CD4-positive, alpha-beta memory T cell (primary cell): ENCODE measurements around the gene ZBTB38. TPM values are rescaled to one million over a fixed set of nuclear protein-coding genes. Genes with fewer than 3 reads are reported as not detected.

Experiments
- CTCF ChIA-PET: fragments of 350-600 bp; sonication (Branson Sonifier 250); formaldehyde crosslinking; loops from one replicate; lab custom pipeline; 2021; ENCODE audit warnings: inconsistent platforms; ENCODE audit not compliant: partially characterized antibody; lab: Charles Lee
- POLR2A ChIA-PET: fragments of 350-600 bp; sonication (Branson Sonifier 250); formaldehyde crosslinking; loops from one replicate; lab custom pipeline; 2021; ENCODE audit not compliant: partially characterized antibody; lab: Charles Lee
- DNase-seq, 5 donors: peaks; one replicate each; pipeline versions ENCODE4 v3.0.0 to v3.0.0-alpha.2; 2020 to 2022; ENCODE audit warnings: mixed read lengths in 1 of 5
- H3K27ac ChIP-seq: one replicate; pipeline ENCODE4 v1.7.0; 2013; ENCODE audit warnings: low read depth, low read length
- H3K27me3 ChIP-seq: 2 replicates; pipeline ENCODE4 v1.7.0; 2013; ENCODE audit warnings: mild to moderate bottlenecking, low read length, moderate library complexity; ENCODE audit not compliant: insufficient read depth
- H3K36me3 ChIP-seq: 2 replicates; pipeline ENCODE4 v1.7.0; 2013; ENCODE audit warnings: mild to moderate bottlenecking, low read length, moderate library complexity; ENCODE audit not compliant: insufficient read depth
- H3K4me1 ChIP-seq: 2 replicates; pipeline ENCODE4 v1.7.0; 2013; ENCODE audit warnings: mild to moderate bottlenecking, low read length, moderate library complexity; ENCODE audit not compliant: insufficient read depth
- H3K4me3 ChIP-seq, 2 donors: one replicate each; pipeline ENCODE4 v1.7.0; 2013; ENCODE audit warnings: low read length in 2 of 2, mild to moderate bottlenecking in 1 of 2
- H3K9me3 ChIP-seq, 2 donors: one replicate each; pipeline ENCODE4 v1.7.0; 2013; ENCODE audit warnings: low read length in 2 of 2, control low read depth in 1 of 2; ENCODE audit not compliant: control insufficient read depth in 1 of 2
- H3K27ac Mint-ChIP-seq, 7 donors: one replicate each; pipeline ENCODE4 v1.8.0; 2020 to 2021; ENCODE audit warnings: mixed read lengths in 7 of 7, mild to moderate bottlenecking in 6 of 7, inconsistent platforms in 3 of 7, moderate library complexity in 3 of 7
- H3K27me3 Mint-ChIP-seq, 2 donors: one replicate each; pipeline ENCODE4 v1.8.0; 2020 to 2021; ENCODE audit warnings: mixed read lengths in 2 of 2
- H3K36me3 Mint-ChIP-seq, 2 donors: one replicate each; pipeline ENCODE4 v1.8.0; 2020 to 2021; ENCODE audit warnings: mixed read lengths in 2 of 2, inconsistent platforms in 1 of 2, mild to moderate bottlenecking in 1 of 2
- H3K4me1 Mint-ChIP-seq, 4 donors: one replicate each; pipeline ENCODE4 v1.8.0; 2020 to 2021; ENCODE audit warnings: mixed read lengths in 4 of 4, mild to moderate bottlenecking in 1 of 4
- H3K4me3 Mint-ChIP-seq, 8 donors: one replicate each; pipeline ENCODE4 v1.8.0; 2020 to 2021; ENCODE audit warnings: mixed read lengths in 8 of 8, mild to moderate bottlenecking in 7 of 8, moderate library complexity in 6 of 8, inconsistent platforms in 3 of 8
- H3K9me3 Mint-ChIP-seq, 8 donors: one replicate each; pipeline ENCODE4 v1.8.0; 2020 to 2021; ENCODE audit warnings: mixed read lengths in 8 of 8, mild to moderate bottlenecking in 5 of 8, inconsistent platforms in 3 of 8, moderate library complexity in 1 of 8
- intact Hi-C: fragments of 100-400 bp; cut with micrococcal nuclease; formaldehyde crosslinking; loops from one replicate; pipeline ENCODE4 v1.15.1; 2023
- polyA plus RNA-seq, 2 donors: library from polyadenylated mRNA; unstranded; fragments of 300-500 nt; fragmentation: Illumina TruSeq; gene quantifications; one replicate each; pipeline ENCODE4 v1.2.3, GENCODE V29; 2021
- total RNA-seq, 2 experiments: library from RNA; stranded (reverse); gene quantifications; one replicate each; pipeline ENCODE4 v1.2.3, GENCODE V29; 2021

The ZBTB38 gene
- total and polyA plus RNA-seq, 4 experiments from 2014 or later: 44.1 to 103 (median 87.2) TPM

- ChIA-PET POLR2A (no interaction called here), CTCF (interaction anchor here (0.9 to 1.2 kb wide), 3 partner anchors 24 to 128 kb away, joined by 3 to 4 read pairs (median 4); no protein-coding TSS in a partner anchor)
- Histone ChIP-seq H3K4me3 (no peak overlapping the region), H3K4me1 (peaks cover 3% of the 10 kb centered on the region), H3K27ac (no peak overlapping the region), H3K36me3 (no peaks in the 10 kb centered on the region), H3K9me3 (no peaks in the 10 kb centered on the region), H3K27me3 (no peaks in the 10 kb centered on the region)
- Mint-ChIP-seq H3K27ac (no peak overlapping the region), H3K9me3 (no peaks in the 10 kb centered on the region), H3K36me3 (no peaks in the 10 kb centered on the region), H3K27me3 (peaks cover 3% of the 10 kb centered on the region in 2 donors), H3K4me3 (no peak overlapping the region), H3K4me1 (peaks cover 2 to 6% (median 4%) of the 10 kb centered on the region in 4 donors)
- no peak for DNase-seq
- intact Hi-C loops: no loop called here
These were observed 41.7 kb upstream of the ZBTB38 start for GRCh38 chr3:141326626-141327025.

GRCh38 chr3:141328286-141329166 lies 39.8 kb upstream of the ZBTB38 start:
- H3K36me3 ChIP-seq: no peaks in the 10 kb centered on the region
- DNase-seq: no peak
- peaks cover 0 to 2% (median 0%) of the 10 kb centered on the region in 8 donors for H3K9me3 Mint-ChIP-seq
- H3K4me3 ChIP-seq: no peak overlapping the region
- no peaks in the 10 kb centered on the region for H3K36me3 Mint-ChIP-seq
- peaks cover 0 to 2% (median 0%) of the 10 kb centered on the region in 4 donors for H3K4me1 Mint-ChIP-seq
- no peaks in the 10 kb centered on the region for H3K9me3 ChIP-seq
- H3K27me3 ChIP-seq: no peaks in the 10 kb centered on the region
- no peaks in the 10 kb centered on the region for H3K4me1 ChIP-seq
- H3K27me3 Mint-ChIP-seq: peaks cover 7% of the 10 kb centered on the region in 2 donors
- intact Hi-C loops: no loop called here
- POLR2A ChIA-PET: interaction anchor here (1.0 kb wide), 1 partner anchor 17 kb away, joined by 4 read pairs; no protein-coding TSS in a partner anchor
- no peak overlapping the region for H3K27ac ChIP-seq
- CTCF ChIA-PET: interaction anchor here (1.0 kb wide), 1 partner anchor 17 kb away, joined by 3 read pairs; no protein-coding TSS in a partner anchor
- no peak overlapping the region for H3K4me3 Mint-ChIP-seq
- H3K27ac Mint-ChIP-seq: peak overlapping the region in 2 of 7 donors; percentile 9 to 45

GRCh38 chr3:141330235-141330634 lies 38.1 kb upstream of the ZBTB38 start:
- DNase-seq: no peak
- H3K36me3 Mint-ChIP-seq: no peaks in the 10 kb centered on the region
- intact Hi-C loops: no loop called here
- POLR2A ChIA-PET: no interaction called here
- Histone ChIP-seq H3K27ac (no peak overlapping the region), H3K36me3 (no peaks in the 10 kb centered on the region), H3K4me3 (no peak overlapping the region), H3K9me3 (no peaks in the 10 kb centered on the region), H3K4me1 (no peaks in the 10 kb centered on the region), H3K27me3 (no peaks in the 10 kb centered on the region)
- H3K9me3 Mint-ChIP-seq: peaks cover 0 to 4% (median 0%) of the 10 kb centered on the region in 8 donors
- no peak overlapping the region for H3K4me3 Mint-ChIP-seq
- H3K27me3 Mint-ChIP-seq: peaks cover 7 to 13% of the 10 kb centered on the region in 2 donors
- H3K27ac Mint-ChIP-seq: no peak overlapping the region
- CTCF ChIA-PET: no interaction called here
- peaks cover 0 to 2% (median 0%) of the 10 kb centered on the region in 4 donors for H3K4me1 Mint-ChIP-seq

GRCh38 chr3:141330718-141331376 lies 37.5 kb upstream of the ZBTB38 start:
- no peaks in the 10 kb centered on the region for H3K36me3 ChIP-seq

GRCh38 chr3:141331377-141332318 lies 36.7 kb upstream of the ZBTB38 start:
- DNase-seq: no peak
- Histone ChIP-seq H3K27me3 (no peaks in the 10 kb centered on the region), H3K4me1 (no peaks in the 10 kb centered on the region), H3K9me3 (no peaks in the 10 kb centered on the region), H3K4me3 (no peak overlapping the region), H3K36me3 (no peaks in the 10 kb centered on the region), H3K27ac (no peak overlapping the region)
- intact Hi-C loops: no loop called here
- H3K4me3 Mint-ChIP-seq: no peak overlapping the region
- H3K27ac Mint-ChIP-seq: peak overlapping the region in 2 of 7 donors; percentile 16 to 20
- ChIA-PET POLR2A (interaction anchor here (1.2 kb wide), 1 partner anchor 20 kb away, joined by 3 read pairs; no protein-coding TSS in a partner anchor), CTCF (interaction anchor here (1.0 kb wide), 1 partner anchor 18 kb away, joined by 3 read pairs; no protein-coding TSS in a partner anchor)
- no peaks in the 10 kb centered on the region for H3K36me3 Mint-ChIP-seq
- no peaks in the 10 kb centered on the region for H3K4me1 Mint-ChIP-seq
- H3K27me3 Mint-ChIP-seq: peaks cover 7 to 13% of the 10 kb centered on the region in 2 donors
- peaks cover 0 to 4% (median 0%) of the 10 kb centered on the region in 8 donors for H3K9me3 Mint-ChIP-seq

More at GRCh38 chr3:141330718-141331376, 37.5 kb upstream of the ZBTB38 start:
- no peak overlapping the region for H3K27ac ChIP-seq
- Mint-ChIP-seq H3K27me3 (peaks cover 8 to 13% of the 10 kb centered on the region in 2 donors), H3K4me1 (peaks cover 0 to 2% (median 0%) of the 10 kb centered on the region in 4 donors), H3K9me3 (peaks cover 0 to 4% (median 0%) of the 10 kb centered on the region in 8 donors), H3K36me3 (no peaks in the 10 kb centered on the region), H3K27ac (peak overlapping the region in 1 of 7 donors; percentile 16), H3K4me3 (no peak overlapping the region)
- no peak for DNase-seq
- CTCF ChIA-PET: interaction anchor here (1.0 kb wide), 1 partner anchor 17 kb away, joined by 3 read pairs; no protein-coding TSS in a partner anchor
- no peaks in the 10 kb centered on the region for H3K9me3 ChIP-seq
- no peaks in the 10 kb centered on the region for H3K27me3 ChIP-seq
- POLR2A ChIA-PET: no interaction called here
- H3K4me1 ChIP-seq: no peaks in the 10 kb centered on the region
- intact Hi-C loops: no loop called here
- H3K4me3 ChIP-seq: no peak overlapping the region

- POLR2A ChIA-PET: interaction anchor here (1.2 kb wide), 1 partner anchor 21 kb away, joined by 3 read pairs; no protein-coding TSS in a partner anchor
- Mint-ChIP-seq H3K27me3 (peaks cover 7 to 13% of the 10 kb centered on the region in 2 donors), H3K36me3 (no peaks in the 10 kb centered on the region), H3K9me3 (peaks cover 0 to 4% (median 0%) of the 10 kb centered on the region in 8 donors), H3K4me3 (no peak overlapping the region), H3K4me1 (no peaks in the 10 kb centered on the region), H3K27ac (peak overlapping the region in 1 of 7 donors; percentile 26)
- Histone ChIP-seq H3K27me3 (no peaks in the 10 kb centered on the region), H3K36me3 (no peaks in the 10 kb centered on the region), H3K4me1 (no peaks in the 10 kb centered on the region), H3K27ac (no peak overlapping the region), H3K4me3 (no peak overlapping the region), H3K9me3 (no peaks in the 10 kb centered on the region)
- CTCF ChIA-PET: no interaction called here
- intact Hi-C loops: no loop called here
- DNase-seq: no peak
These were observed 35.9 kb upstream of the ZBTB38 start for GRCh38 chr3:141332416-141332815.
